ENCODE data around the gene TSEN54.

TSEN54 gene

GRCh38 chr17:75489511-75489955, 26.8 kb upstream of the TSEN54 start:
- FAIRE-seq, result no peak

GRCh38 chr17:75490173-75490743, 26.1 kb upstream of the TSEN54 start:
- no peak for FAIRE-seq

- FAIRE-seq, result no peak
Measured at GRCh38 chr17:75490953-75491649, 25.2 kb upstream of the TSEN54 start.

GRCh38 chr17:75491680-75492079, 24.6 kb upstream of the TSEN54 start:
- FAIRE-seq, result no peak

GRCh38 chr17:75492555-75493168, 23.7 kb upstream of the TSEN54 start:
- no peak for FAIRE-seq

GRCh38 chr17:75493476-75494129, 22.7 kb upstream of the TSEN54 start:
- no peak for FAIRE-seq

GRCh38 chr17:75494326-75494877, 21.9 kb upstream of the TSEN54 start:
- FAIRE-seq, result no peak

- FAIRE-seq, result no peak
Measured at GRCh38 chr17:75496005-75496404, 20.3 kb upstream of the TSEN54 start.

GRCh38 chr17:75498039-75498725, 18.1 kb upstream of the TSEN54 start:
- FAIRE-seq, result no peak

GRCh38 chr17:75498726-75499213, 17.6 kb upstream of the TSEN54 start:
- FAIRE-seq, result no peak

GRCh38 chr17:75499313-75500022, 16.9 kb upstream of the TSEN54 start:
- FAIRE-seq, result no peak

- no peak for FAIRE-seq
Measured at GRCh38 chr17:75500419-75501216, 15.7 kb upstream of the TSEN54 start.

GRCh38 chr17:75501378-75502071, 14.8 kb upstream of the TSEN54 start:
- FAIRE-seq, result no peak

- FAIRE-seq, result no peak
Measured at GRCh38 chr17:75502072-75502720, 14.1 kb upstream of the TSEN54 start.

- FAIRE-seq, result no peak
Measured at GRCh38 chr17:75502721-75503329, 13.5 kb upstream of the TSEN54 start.

- FAIRE-seq, result no peak
Measured at GRCh38 chr17:75503337-75503950, 12.9 kb upstream of the TSEN54 start.

GRCh38 chr17:75503976-75504346, 12.4 kb upstream of the TSEN54 start:
- no peak for FAIRE-seq

- FAIRE-seq, result no peak
Measured at GRCh38 chr17:75504347-75505151, 11.8 kb upstream of the TSEN54 start.

GRCh38 chr17:75505152-75505409, 11.2 kb upstream of the TSEN54 start:
- no peak for FAIRE-seq

All from A204.1 (cell line).